ENCODE data around the gene RYR2. TPM values are rescaled to one million over a fixed set of nuclear protein-coding genes. Genes with fewer than 3 reads are reported as not detected.

The RYR2 gene
- total RNA-seq, 4 donors from 2014 or later = 0.16 to 1.4 (median 0.60) TPM

- no peak for TF ChIP-seq CTCF (IDR thresholded peaks at IDR 0.05; ENCODE audit: low read depth)
Observed at GRCh38 chr1:237327061-237327460, 285.1 kb downstream of the RYR2 start.

GRCh38 chr1:237340892-237341291 is 298.9 kb downstream of the RYR2 start:
- no peak for TF ChIP-seq CTCF (IDR thresholded peaks at IDR 0.05; ENCODE audit: low read depth)

GRCh38 chr1:237341391-237341790 is 299.4 kb downstream of the RYR2 start:
- no peak for TF ChIP-seq CTCF (IDR thresholded peaks at IDR 0.05; ENCODE audit: low read depth)

- TF ChIP-seq CTCF (IDR thresholded peaks at IDR 0.05; ENCODE audit: low read depth) = no peak
Observed at GRCh38 chr1:237342730-237343129, 300.7 kb downstream of the RYR2 start.

- TF ChIP-seq CTCF (IDR thresholded peaks at IDR 0.05; ENCODE audit: low read depth) = no peak
Observed at GRCh38 chr1:237352747-237353146, 310.8 kb downstream of the RYR2 start.

- TF ChIP-seq CTCF (IDR thresholded peaks at IDR 0.05; ENCODE audit: low read depth) = no peak
Observed at GRCh38 chr1:237353918-237354317, 311.9 kb downstream of the RYR2 start.

GRCh38 chr1:237355022-237355421 is 313.0 kb downstream of the RYR2 start:
- no peak for TF ChIP-seq CTCF (IDR thresholded peaks at IDR 0.05; ENCODE audit: low read depth)
